HepG2 (cell line): ENCODE measurements around the gene CKM. TPM values are rescaled to one million over a fixed set of nuclear protein-coding genes. Genes with fewer than 3 reads are reported as not detected.

ENCODE experiments used
- ATAC-seq: fragments of 200-7000 bp; cut with Tn5 transposase; 3 replicates; pipeline ENCODE4 v1.9.1; 2020; ENCODE audit warnings: mild to moderate bottlenecking, moderate library complexity
- BruUV-seq: library from RNA; stranded (reverse); fragments of 400-500 nt; replicated peaks from 2 replicates; lab custom pipeline; 2021; lab: Mats Ljungman, UMichigan
- CTCF ChIA-PET: fragments of 300-600 bp; formaldehyde crosslinking; extraction: SDS; loops from one replicate; lab custom pipeline; 2021; ENCODE audit warnings: low total read pairs, inconsistent platforms, low intra/inter-chr PET ratio; lab: Yijun Ruan, JAX
- POLR2A ChIA-PET: fragments of 350-600 bp; sonication (Branson Sonifier 250); formaldehyde crosslinking; loops from one replicate; lab custom pipeline; 2020; ENCODE audit warnings: antibody characterized with exemption, inconsistent platforms; lab: Yijun Ruan, JAX
- DNase-seq: peaks from one replicate; pipeline ENCODE4 v3.0.0-alpha.2; 2015; ENCODE audit warnings: low spot score
- FAIRE-seq: peaks from 3 replicates; lab custom pipeline; 2011; peaks lifted over from hg19 to GRCh38; lab: Jason Lieb, UNC
- H2AFZ ChIP-seq: one replicate; pipeline ENCODE4 v1.6.1; 2011; ENCODE audit warnings: low read length, inconsistent platforms
- H3K27ac ChIP-seq: fragments of 300-600 bp; 3 replicates; pipeline ENCODE4 v1.8.0; 2011; ENCODE audit warnings: mixed run types, mild to moderate bottlenecking, mixed read lengths, low read length, inconsistent platforms; ENCODE audit not compliant: insufficient read depth; ENCODE audit errors: extremely low read length
- H3K27me3 ChIP-seq, 2 experiments: fragments of 200-600 bp in 1 of 2; 2 replicates in 1 of 2; 3 replicates in 1 of 2; pipeline versions ENCODE4 v1.6.0 to v1.8.0; 2011; ENCODE audit warnings: low read length in 2 of 2, mild to moderate bottlenecking in 2 of 2, moderate library complexity in 2 of 2, inconsistent platforms in 1 of 2; ENCODE audit not compliant: insufficient read depth in 2 of 2, control insufficient read depth in 1 of 2
- H3K36me3 ChIP-seq, 2 experiments: fragments of 200-600 bp in 1 of 2; replicated peaks in 1 of 2; 2 replicates in 1 of 2; 3 replicates in 1 of 2; pipeline versions ENCODE4 v1.5.1 to v1.8.0; 2011; ENCODE audit warnings: low read length in 2 of 2, inconsistent platforms in 1 of 2; ENCODE audit not compliant: insufficient read depth in 2 of 2, control insufficient read depth in 1 of 2
- H3K4me1 ChIP-seq: 2 replicates; pipeline ENCODE4 v1.5.1; 2012; ENCODE audit warnings: low read length, inconsistent platforms; ENCODE audit not compliant: insufficient read depth
- H3K4me2 ChIP-seq: 2 replicates; pipeline ENCODE4 v1.6.0; 2011; ENCODE audit warnings: low read depth, low read length, inconsistent platforms
- H3K4me3 ChIP-seq, 3 experiments: fragments of 200-600 bp in 1 of 3; sonication (generic), shearing (Covaris generic) in 1 of 3; replicated peaks in 1 of 3; 2 replicates each; pipeline ENCODE4 v1.5.1; 2011 to 2016; ENCODE audit warnings: low read length in 3 of 3, inconsistent platforms in 2 of 3, low read depth in 2 of 3, mild to moderate bottlenecking in 2 of 3, control low read depth in 1 of 3, mixed read lengths in 1 of 3; ENCODE audit not compliant: insufficient read depth in 1 of 3
- H3K79me2 ChIP-seq: one replicate; pipeline ENCODE4 v1.6.1; 2011; ENCODE audit warnings: low read length, inconsistent platforms; ENCODE audit not compliant: insufficient read depth
- H3K9ac ChIP-seq: 2 replicates; pipeline ENCODE4 v1.6.0; 2011; ENCODE audit warnings: mild to moderate bottlenecking, low read depth, low read length, inconsistent platforms; ENCODE audit not compliant: insufficient read depth
- H3K9me3 ChIP-seq: 2 replicates; pipeline ENCODE4 v1.5.1; 2012; ENCODE audit warnings: mild to moderate bottlenecking, low read length
- H4K20me1 ChIP-seq: 2 replicates; pipeline ENCODE4 v1.6.0; 2011; ENCODE audit warnings: inconsistent platforms, mild to moderate bottlenecking, low read length, moderate library complexity; ENCODE audit not compliant: insufficient read depth
- EZH2 ChIP-seq: conservative IDR thresholded peaks from 2 replicates; pipeline ENCODE4 v1.6.1; 2012; ENCODE audit warnings: mild to moderate bottlenecking, low read depth, low read length, moderate library complexity
- SNAPC2 ChIP-seq: sonication (generic); formaldehyde crosslinking; IDR thresholded peaks from 2 replicates; pipeline ENCODE4 v1.8.1; 2022; ENCODE audit warnings: mild to moderate bottlenecking, missing genetic modification reagents
- STAT6 ChIP-seq: sonication (generic); formaldehyde crosslinking; IDR thresholded peaks from 2 replicates; pipeline ENCODE4 v1.4.0; 2020; ENCODE audit warnings: missing genetic modification reagents, mild to moderate bottlenecking, borderline replicate concordance
- ZBED4 ChIP-seq: sonication (generic); formaldehyde crosslinking; IDR thresholded peaks from 2 replicates; pipeline ENCODE4 v1.4.0; 2020; ENCODE audit warnings: missing genetic modification reagents, borderline replicate concordance
- ZFP41 ChIP-seq: sonication (generic); formaldehyde crosslinking; IDR thresholded peaks from 2 replicates; pipeline ENCODE4 v1.4.0; 2020; ENCODE audit warnings: mild to moderate bottlenecking, missing genetic modification reagents, borderline replicate concordance
- ZFP82 ChIP-seq: sonication (generic); formaldehyde crosslinking; IDR thresholded peaks from 2 replicates; pipeline ENCODE4 v1.5.1; 2020; ENCODE audit warnings: mild to moderate bottlenecking, missing genetic modification reagents, borderline replicate concordance
- ZMYM2 ChIP-seq: sonication (generic); formaldehyde crosslinking; IDR thresholded peaks from 2 replicates; pipeline ENCODE4 v1.8.0; 2022; ENCODE audit warnings: mild to moderate bottlenecking, missing genetic modification reagents
- ZNF496 ChIP-seq: sonication (generic); formaldehyde crosslinking; IDR thresholded peaks from 2 replicates; pipeline ENCODE4 v1.8.1; 2023; ENCODE audit warnings: mild to moderate bottlenecking, moderate library complexity, missing genetic modification reagents; ENCODE audit not compliant: insufficient replicate concordance
- ZNF512B ChIP-seq: sonication (generic); formaldehyde crosslinking; IDR thresholded peaks from 2 replicates; pipeline ENCODE4 v1.5.1; 2020; ENCODE audit warnings: missing genetic modification reagents, mild to moderate bottlenecking, borderline replicate concordance
- ZNF549 ChIP-seq: sonication (generic); formaldehyde crosslinking; IDR thresholded peaks from 2 replicates; pipeline ENCODE4 v1.5.0; 2020; ENCODE audit warnings: missing genetic modification reagents
- WGBS: methylation state at CpG from one replicate; pipeline ENCODE4 v1.1.6; 2017; ENCODE audit warnings: low lambda C conversion rate; 5-methylcytosine and 5-hydroxymethylcytosine counted together
- in situ Hi-C: cut with HindIII; loops from 2 replicates; pipeline ENCODE4 v1.10.0; 2017; ENCODE audit warnings: low pct_unique_long_range_greater_than_20kb; ENCODE audit not compliant: extremely low pct_ligation_motif_present
- intact Hi-C: fragments of 100-400 bp; cut with micrococcal nuclease; formaldehyde crosslinking; loops from one replicate; pipeline ENCODE4 v1.10.0; 2022; ENCODE audit not compliant: unreplicated experiment
- polyA plus RNA-seq, 8 experiments: library from polyadenylated mRNA; depleted of rRNA in 3 of 8; stranded (reverse) in 7 of 8; unstranded in 1 of 8; fragments of >200 nt; fragmentation: Illumina TruSeq in 4 of 8; extraction: Trizol in 4 of 8; gene quantifications; 2 replicates each; pipeline versions ENCODE4 v1.2.1 to v1.2.3, GENCODE V29; 2011 to 2016; ENCODE audit warnings: low read depth in 4 of 8, missing spikeins in 1 of 8, mixed read lengths in 1 of 8; ENCODE audit not compliant: insufficient read depth in 1 of 8
- total RNA-seq, 5 experiments: library from RNA; depleted of rRNA; stranded (reverse); fragments of >200 nt; fragmentation: Illumina TruSeq; extraction: Trizol; gene quantifications; 2 replicates each; pipeline ENCODE4 v1.2.3, GENCODE V29; 2016; ENCODE audit warnings: low read depth in 1 of 5

CKM gene
- total and polyA plus RNA-seq, 2 of the 13 experiments (the other 11 are each of a cell fraction or from before 2014, with no cell fraction given) = 0.54 to 0.80 TPM

- TF ChIP-seq ZNF512B (CRISPR knock-in tag) (no peak), SNAPC2 (no peak)
These were observed at the start of gene CKM (continued) for GRCh38 chr19:45322744-45323281.

- Histone ChIP-seq H3K4me1 (peaks cover 32% of the 10 kb centered on the region), H2AFZ (no peak within 1 kb of the TSS), H3K27me3 (no peaks in the 10 kb centered on the region), H3K9ac (peak within 1 kb of the TSS; percentile 88), H4K20me1 (peaks cover 4% of the 10 kb centered on the region; the same call in 1 of the 2 replicates), H3K36me3 (peaks cover 4 to 11% of the 10 kb centered on the region in 2 experiments; a peak in 4 of 5 replicates), H3K79me2 (peaks cover 8% of the 10 kb centered on the region), H3K27ac (peak within 1 kb of the TSS; percentile 94), H3K4me3 (peak within 1 kb of the TSS; percentile 84 to 95 (median 86)), H3K4me2 (peak within 1 kb of the TSS; percentile 75), H3K9me3 (no peaks in the 10 kb centered on the region)
- TSS peak; percentile 99 for BruUV-seq
- in situ Hi-C loops (no loop called here), intact Hi-C loops (no loop called here)
- ATAC-seq (peak; percentile 99), DNase-seq (peak; percentile 96), FAIRE-seq (peak; percentile 87)
- CTCF ChIA-PET = no interaction called here
- WGBS = 5% methylated on average over 32 of the region's 55 CpGs
- POLR2A ChIA-PET = interaction anchor here (0.6 to 1.7 kb wide), 4 partner anchors 8 to 399 kb away, joined by 3 to 4 read pairs (median 4); partner anchors contain the start of genes BLOC1S3, PPP1R13L and TRAPPC6A
- TF ChIP-seq ZNF496 (CRISPR knock-in tag) (no peak), STAT6 (CRISPR knock-in tag) (no peak), ZFP82 (no peak), ZNF549 (CRISPR knock-in tag) (no peak), EZH2 (no peak), ZMYM2 (CRISPR knock-in tag) (peak; percentile 77; the same call in 1 of the 2 replicates), ZBED4 (CRISPR knock-in tag) (no peak), ZFP41 (CRISPR knock-in tag) (no peak)
These were observed 47.9 kb upstream of the CKM start, which contains the start of gene ERCC2 for GRCh38 chr19:45370410-45371204. Gene ERCC2, minus strand, starts transcription at chr19:45370573. Its CDS starts 33 bp downstream, at chr19:45370540.
